MV-4-11 (cell line): ENCODE results near the gene POU2F1.

Experiments
- DNase-seq: peaks from one replicate; lab custom pipeline; 2025; lab: John Stamatoyannopoulos, UW

Gene POU2F1

GRCh38 chr1:167314671-167315070 lies 94.0 kb downstream of the POU2F1 start:
- no peak for DNase-seq

GRCh38 chr1:167317463-167317862 lies 96.8 kb downstream of the POU2F1 start:
- DNase-seq = no peak

GRCh38 chr1:167319206-167319605 lies 98.5 kb downstream of the POU2F1 start:
- peak; percentile 36 for DNase-seq

- DNase-seq = no peak
Observed at GRCh38 chr1:167322483-167322882, 101.8 kb downstream of the POU2F1 start.

- DNase-seq = no peak
Observed at GRCh38 chr1:167325151-167325550, 104.5 kb downstream of the POU2F1 start.

- no peak for DNase-seq
Observed at GRCh38 chr1:167328306-167328815, 107.7 kb downstream of the POU2F1 start.

GRCh38 chr1:167328816-167329483 lies 108.3 kb downstream of the POU2F1 start:
- peak; percentile 96 for DNase-seq

- DNase-seq = peak; percentile 52
Observed at GRCh38 chr1:167330601-167331293, 110.1 kb downstream of the POU2F1 start.

GRCh38 chr1:167331650-167332049 lies 111.0 kb downstream of the POU2F1 start:
- DNase-seq = no peak

- DNase-seq = peak; percentile 54
Observed at GRCh38 chr1:167332503-167332902, 111.8 kb downstream of the POU2F1 start.

- DNase-seq = no peak
Observed at GRCh38 chr1:167333124-167333523, 112.4 kb downstream of the POU2F1 start.

- DNase-seq = no peak
Observed at GRCh38 chr1:167333703-167334102, 113.0 kb downstream of the POU2F1 start.

GRCh38 chr1:167339405-167339804 lies 118.7 kb downstream of the POU2F1 start:
- DNase-seq = no peak

GRCh38 chr1:167342846-167343245 lies 122.2 kb downstream of the POU2F1 start:
- DNase-seq = no peak

GRCh38 chr1:167344112-167344511 lies 123.4 kb downstream of the POU2F1 start:
- no peak for DNase-seq

GRCh38 chr1:167344615-167345385 lies 124.1 kb downstream of the POU2F1 start:
- no peak for DNase-seq

- DNase-seq = no peak
Observed at GRCh38 chr1:167345386-167345733, 124.7 kb downstream of the POU2F1 start.

GRCh38 chr1:167357305-167357704 lies 136.6 kb downstream of the POU2F1 start:
- no peak for DNase-seq

GRCh38 chr1:167359295-167359694 lies 138.6 kb downstream of the POU2F1 start:
- no peak for DNase-seq

GRCh38 chr1:167360120-167360519 lies 139.4 kb downstream of the POU2F1 start:
- no peak for DNase-seq

- DNase-seq = no peak
Observed at GRCh38 chr1:167362638-167363037, 142.0 kb downstream of the POU2F1 start.

GRCh38 chr1:167364826-167365225 lies 144.1 kb downstream of the POU2F1 start:
- DNase-seq = no peak

- no peak for DNase-seq
Observed at GRCh38 chr1:167365360-167365759, 144.7 kb downstream of the POU2F1 start.
